ENCODE data around the gene DMAC2L. TPM values are rescaled to one million over a fixed set of nuclear protein-coding genes. Genes with fewer than 3 reads are reported as not detected.
"Not testable (repeated sequence)": the region's sequence is repeated elsewhere in the genome, so short reads cannot be mapped to it uniquely, and the experiment has no call there.

Gene DMAC2L
- total and polyA plus RNA-seq, 2 experiments from 2014 or later, result 10.8 to 12.5 TPM

GRCh38 chr14:50355692-50356091 is 43.6 kb downstream of the DMAC2L start:
- Histone ChIP-seq H3K27ac (no peak overlapping the region), H2AFZ (no peak overlapping the region), H3K27me3 (no peaks in the 10 kb centered on the region), H3K9me2 (replicated peaks; ENCODE audit: insufficient read depth) (no peaks in the 10 kb centered on the region), H4K20me1 (ENCODE audit: insufficient read depth, poor library complexity, severe bottlenecking) (no peaks in the 10 kb centered on the region), H3K4me3 (no peak overlapping the region), H3K9me3 (ENCODE audit: low read depth) (no peaks in the 10 kb centered on the region), H3K79me2 (no peaks in the 10 kb centered on the region), H3K4me2 (no peak overlapping the region), H3K36me3 (replicated peaks; ENCODE audit: insufficient read depth, low read depth) (no peaks in the 10 kb centered on the region), H3K4me1 (ENCODE audit: insufficient read depth) (no peaks in the 10 kb centered on the region)
- WGBS (ENCODE audit: low lambda C conversion rate, missing lambda C conversion rate), result 71% methylated on average over 1 of the region's 1 CpG
- DNase-seq (ENCODE audit: low spot score), result no peak
- TF ChIP-seq CTCF (IDR thresholded peaks at IDR 0.05; ENCODE audit: poor library complexity), result no peak
- no peak for TF ChIP-seq EZH2 (IDR thresholded peaks at IDR 0.05; ENCODE audit: borderline replicate concordance)
- no peak for TF ChIP-seq EZH2phosphoT487 (IDR thresholded peaks at IDR 0.05; ENCODE audit: low read depth, severe bottlenecking, unreplicated experiment)

DNA sequence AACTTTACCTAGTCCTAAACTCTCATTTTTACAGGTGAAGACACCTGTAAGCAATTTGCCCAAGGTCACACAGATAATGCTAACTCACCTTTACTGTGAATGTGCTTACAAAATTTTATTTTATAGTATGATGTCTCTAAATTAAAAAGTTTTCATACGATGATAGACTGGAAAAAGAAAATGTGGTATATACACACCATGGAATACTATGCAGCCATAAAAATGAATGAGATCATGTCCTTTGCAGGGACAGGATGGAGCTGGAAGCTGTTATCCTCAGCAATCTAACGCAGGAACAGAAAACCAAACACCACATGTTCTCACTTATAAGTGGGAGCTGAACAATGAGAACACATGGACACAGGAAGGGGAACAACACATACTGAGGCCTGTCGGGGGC is 44.2 kb downstream of the DMAC2L start:
- not testable (repeated sequence) for H3K9me2 ChIP-seq (replicated peaks; ENCODE audit: insufficient read depth); H3K79me2 ChIP-seq; H3K36me3 ChIP-seq (replicated peaks; ENCODE audit: insufficient read depth, low read depth); H3K4me2 ChIP-seq; H3K27me3 ChIP-seq; H3K4me3 ChIP-seq; H3K4me1 ChIP-seq (ENCODE audit: insufficient read depth); H2AFZ ChIP-seq; H4K20me1 ChIP-seq (ENCODE audit: insufficient read depth, poor library complexity, severe bottlenecking); H3K27ac ChIP-seq; DNase-seq (ENCODE audit: low spot score); H3K9me3 ChIP-seq (ENCODE audit: low read depth)
- WGBS (ENCODE audit: low lambda C conversion rate, missing lambda C conversion rate), result 97% methylated on average over 3 of the region's 3 CpGs

DNA sequence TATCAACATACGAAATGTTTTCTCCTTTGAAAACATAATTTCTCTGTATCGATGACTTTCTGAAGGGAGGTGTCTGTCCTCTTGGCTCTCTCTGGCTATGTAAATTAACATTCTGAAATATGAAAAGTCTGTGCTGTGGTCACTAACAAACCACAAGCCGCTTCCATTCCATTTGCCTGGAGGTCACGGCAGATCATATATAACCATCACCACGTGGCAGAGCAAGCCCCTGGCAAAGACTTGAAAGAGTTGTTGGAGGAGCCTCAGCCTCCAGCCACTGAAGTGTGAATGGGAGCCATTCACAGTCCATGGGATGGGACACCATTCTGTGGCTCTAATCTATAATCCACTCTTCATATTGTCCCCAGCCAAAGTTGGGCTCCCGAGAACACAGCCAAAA is 45.0 kb downstream of the DMAC2L start:
- Histone ChIP-seq H3K9me2 (replicated peaks; ENCODE audit: insufficient read depth) (no peaks in the 10 kb centered on the region), H3K4me1 (ENCODE audit: insufficient read depth) (no peaks in the 10 kb centered on the region), H2AFZ (no peak overlapping the region), H3K27ac (no peak overlapping the region), H4K20me1 (ENCODE audit: insufficient read depth, poor library complexity, severe bottlenecking) (no peaks in the 10 kb centered on the region), H3K79me2 (no peaks in the 10 kb centered on the region), H3K4me2 (no peak overlapping the region), H3K9me3 (ENCODE audit: low read depth) (no peaks in the 10 kb centered on the region), H3K4me3 (no peak overlapping the region), H3K36me3 (replicated peaks; ENCODE audit: insufficient read depth, low read depth) (no peaks in the 10 kb centered on the region), H3K27me3 (no peaks in the 10 kb centered on the region)
- TF ChIP-seq EZH2phosphoT487 (IDR thresholded peaks at IDR 0.05; ENCODE audit: low read depth, severe bottlenecking, unreplicated experiment) (no peak), CTCF (IDR thresholded peaks at IDR 0.05; ENCODE audit: poor library complexity) (no peak), EZH2 (IDR thresholded peaks at IDR 0.05; ENCODE audit: borderline replicate concordance) (no peak)
- no peak for DNase-seq (ENCODE audit: low spot score)
- WGBS (ENCODE audit: low lambda C conversion rate, missing lambda C conversion rate), result 93% methylated on average over 6 of the region's 6 CpGs

GRCh38 chr14:50357753-50358395 is 45.8 kb downstream of the DMAC2L start:
- no peaks in the 10 kb centered on the region for H3K79me2 ChIP-seq
- no peak for TF ChIP-seq EZH2phosphoT487 (IDR thresholded peaks at IDR 0.05; ENCODE audit: low read depth, severe bottlenecking, unreplicated experiment)
- 88% methylated on average over 4 of the region's 4 CpGs for WGBS (ENCODE audit: low lambda C conversion rate, missing lambda C conversion rate)

More at GRCh38 chr14:50357753-50358395, 45.8 kb downstream of the DMAC2L start:
- H3K9me2 ChIP-seq (replicated peaks; ENCODE audit: insufficient read depth), result no peaks in the 10 kb centered on the region
- no peak overlapping the region for H3K4me2 ChIP-seq
- no peaks in the 10 kb centered on the region for H3K27me3 ChIP-seq
- no peaks in the 10 kb centered on the region for H3K4me1 ChIP-seq (ENCODE audit: insufficient read depth)
- no peaks in the 10 kb centered on the region for H3K36me3 ChIP-seq (replicated peaks; ENCODE audit: insufficient read depth, low read depth)
- H3K9me3 ChIP-seq (ENCODE audit: low read depth), result no peaks in the 10 kb centered on the region
- no peak for DNase-seq (ENCODE audit: low spot score)
- no peak overlapping the region for H3K27ac ChIP-seq
- no peak overlapping the region for H3K4me3 ChIP-seq
- no peak overlapping the region for H2AFZ ChIP-seq
- H4K20me1 ChIP-seq (ENCODE audit: insufficient read depth, poor library complexity, severe bottlenecking), result no peaks in the 10 kb centered on the region

Data from hepatocyte (in vitro differentiated cells).